Ascending aorta (tissue), 2 donors: ENCODE data around the gene MYO1C. TPM values are rescaled to one million over a fixed set of nuclear protein-coding genes. Genes with fewer than 3 reads are reported as not detected.

Experiments
- DNase-seq, 2 donors: peaks; one replicate each; pipeline ENCODE4 v3.0.0-alpha.2; 2019; ENCODE audit warnings: low spot score in 2 of 2
- H3K27ac ChIP-seq, 2 donors: fragments of 200-600 bp; sonication (generic); one replicate each; pipeline ENCODE4 v1.5.1; 2016 to 2017; ENCODE audit warnings: mild to moderate bottlenecking in 1 of 2
- H3K27me3 ChIP-seq: fragments of 200-600 bp; sonication (generic); one replicate; pipeline ENCODE4 v1.5.1; 2017
- H3K36me3 ChIP-seq, 2 donors: fragments of 200-600 bp; sonication (generic); one replicate each; pipeline ENCODE4 v1.5.1; 2016
- H3K4me1 ChIP-seq, 2 donors: fragments of 200-600 bp; sonication (generic); one replicate each; pipeline ENCODE4 v1.5.1; 2016 to 2017; ENCODE audit warnings: mild to moderate bottlenecking in 1 of 2
- H3K4me3 ChIP-seq, 2 donors: fragments of 200-600 bp; sonication (generic); one replicate each; pipeline ENCODE4 v1.5.1; 2016 to 2017; ENCODE audit warnings: mild to moderate bottlenecking in 1 of 2
- H3K9me3 ChIP-seq, 2 donors: fragments of 200-600 bp; sonication (generic); one replicate each; pipeline ENCODE4 v1.5.1; 2016
- CTCF ChIP-seq, 3 experiments: fragments of 200-600 bp in 2 of 3; fragments of 450-650 bp in 1 of 3; sonication (generic) in 2 of 3; IDR thresholded peaks; one replicate each; pipeline ENCODE4 v1.5.1; 2016 to 2019; ENCODE audit warnings: antibody characterized with exemption in 3 of 3, mild to moderate bottlenecking in 1 of 3, moderate library complexity in 1 of 3
- intact Hi-C: fragments of 100-400 bp; cut with DNase I; formaldehyde crosslinking; loops from one replicate; pipeline ENCODE4 v1.15.1; 2023
- total RNA-seq: library from RNA; depleted of rRNA; stranded (reverse); fragments of >200 nt; gene quantifications from one replicate; pipeline ENCODE4 v1.1.0, GENCODE V29; 2016

The MYO1C gene
- total RNA-seq, 1 donor from 2014 or later: 251 TPM

DNA sequence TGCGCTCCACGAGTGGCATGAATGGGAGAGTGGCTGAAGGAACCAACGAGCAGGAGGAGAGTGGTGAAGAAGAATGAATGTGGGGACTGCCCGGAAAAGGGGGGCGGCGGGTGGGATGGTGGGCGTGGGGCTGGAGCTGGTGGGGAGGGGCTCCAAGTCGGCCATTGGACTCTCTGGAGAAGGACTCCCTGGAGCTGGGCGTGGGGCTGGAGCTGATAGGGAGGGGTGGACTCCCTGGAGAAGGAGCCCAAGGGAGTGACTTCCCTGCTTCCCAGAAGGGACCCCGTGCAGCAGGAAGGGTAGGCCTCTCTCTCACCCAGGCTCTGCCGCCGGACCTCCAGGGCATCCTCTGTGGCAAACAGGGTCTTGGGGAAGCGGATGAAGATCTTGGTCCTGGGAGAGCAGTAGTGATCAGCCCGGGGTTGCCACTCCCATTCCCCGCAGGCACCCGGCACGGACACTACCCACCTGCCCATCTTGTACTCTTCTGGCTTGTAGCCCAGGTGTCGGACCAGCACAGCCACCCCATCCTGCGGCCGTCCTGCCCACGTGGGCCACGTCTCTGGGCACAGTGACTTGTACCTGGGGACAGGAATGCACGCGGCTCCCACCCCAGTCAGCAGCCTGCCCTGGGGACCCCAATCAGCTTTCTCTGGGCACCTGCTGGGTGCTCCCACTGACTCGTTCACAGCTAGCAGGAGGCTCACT is 21.6 kb downstream of the MYO1C start:
- TF ChIP-seq CTCF (IDR thresholded peaks at IDR 0.05): no peak
- no peak overlapping the region for H3K4me3 ChIP-seq
- H3K27ac ChIP-seq: no peak overlapping the region
- no peaks in the 10 kb centered on the region for H3K27me3 ChIP-seq
- no peaks in the 10 kb centered on the region for H3K9me3 ChIP-seq
- H3K36me3 ChIP-seq: peaks cover 93 to 98% of the 10 kb centered on the region in 2 donors
- intact Hi-C loops: no loop called here
- H3K4me1 ChIP-seq: no peaks in the 10 kb centered on the region
- no peak for DNase-seq

DNA sequence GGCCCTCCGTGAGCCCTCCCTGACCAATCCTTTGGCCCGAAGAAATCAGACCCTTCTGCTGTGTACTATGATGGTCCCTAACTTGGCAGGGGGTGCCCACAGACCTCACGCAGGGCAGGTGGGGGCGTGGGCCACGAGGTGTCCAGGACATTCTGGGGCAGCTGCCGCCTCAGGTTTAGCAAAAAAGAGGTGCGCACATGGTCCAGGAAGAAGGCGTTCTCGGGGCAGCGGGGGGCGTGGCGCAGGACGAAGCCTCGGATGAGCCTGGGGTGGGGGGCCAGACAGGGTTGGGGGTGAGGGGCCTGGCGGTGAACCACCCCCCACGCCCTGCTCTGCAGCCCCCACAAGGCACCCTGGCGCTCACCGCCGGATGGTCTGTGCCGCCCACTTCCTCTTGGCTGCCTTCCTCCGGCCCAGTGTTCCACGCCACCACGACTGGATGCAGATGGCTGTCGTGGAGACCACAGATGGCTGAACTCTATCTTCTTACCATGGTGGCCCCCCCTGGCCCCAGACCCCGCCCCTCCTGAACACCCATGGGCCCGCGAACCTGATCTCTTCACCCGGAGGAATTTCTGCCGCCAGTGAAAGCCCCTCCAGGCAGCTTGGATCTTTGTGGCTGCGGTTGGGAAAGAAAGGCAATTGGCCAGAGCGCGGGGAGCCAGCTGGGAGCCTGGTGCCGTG is 22.3 kb downstream of the MYO1C start:
- no peak overlapping the region for H3K27ac ChIP-seq
- no peak overlapping the region for H3K4me3 ChIP-seq
- no peaks in the 10 kb centered on the region for H3K4me1 ChIP-seq
- H3K9me3 ChIP-seq: no peaks in the 10 kb centered on the region
- H3K27me3 ChIP-seq: no peaks in the 10 kb centered on the region
- no peak for DNase-seq
- TF ChIP-seq CTCF (IDR thresholded peaks at IDR 0.05): no peak
- H3K36me3 ChIP-seq: peaks cover 89 to 98% of the 10 kb centered on the region in 2 donors
- intact Hi-C loops: no loop called here

- no peak for DNase-seq
- no peak overlapping the region for H3K4me3 ChIP-seq
- no peaks in the 10 kb centered on the region for H3K4me1 ChIP-seq
- intact Hi-C loops: no loop called here
- H3K36me3 ChIP-seq: peaks cover 86 to 96% of the 10 kb centered on the region in 2 donors
- no peak for TF ChIP-seq CTCF (IDR thresholded peaks at IDR 0.05)
- no peaks in the 10 kb centered on the region for H3K27me3 ChIP-seq
- no peak overlapping the region for H3K27ac ChIP-seq
- no peaks in the 10 kb centered on the region for H3K9me3 ChIP-seq
These were observed 23.1 kb downstream of the MYO1C start for GRCh38 chr17:1469231-1469852.

DNA sequence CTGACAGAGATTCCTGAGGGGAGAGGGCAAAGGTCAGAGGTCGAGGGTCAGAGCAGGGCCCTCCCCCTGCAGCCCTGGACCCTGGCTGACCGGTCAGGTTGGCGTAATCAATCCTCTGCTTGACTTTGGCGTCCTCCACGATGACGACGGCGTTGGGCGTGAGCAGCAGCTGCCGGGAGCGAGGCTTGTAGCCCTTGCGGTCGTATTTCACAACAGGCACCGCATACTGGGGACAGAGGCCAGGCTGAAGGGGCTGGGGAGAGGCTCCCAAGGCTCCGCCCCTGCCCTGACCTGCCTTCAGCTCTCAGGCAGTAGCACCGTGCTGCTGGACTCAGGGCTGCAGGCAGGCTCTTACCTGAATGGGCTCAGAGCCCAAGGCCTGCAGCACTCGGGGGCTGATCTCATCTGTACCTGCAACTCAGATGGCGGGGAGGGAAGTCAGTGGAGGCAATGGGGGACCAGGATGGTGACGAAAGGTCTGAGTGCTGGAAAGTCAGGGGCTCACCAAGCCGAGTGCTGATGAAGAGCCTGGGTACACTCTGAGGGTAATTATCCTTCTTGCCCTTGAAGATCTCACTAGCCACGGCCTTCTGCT is 24.5 kb downstream of the MYO1C start:
- Histone ChIP-seq H3K4me3 (no peak overlapping the region), H3K36me3 (peaks cover 74 to 91% of the 10 kb centered on the region in 2 donors), H3K27me3 (no peaks in the 10 kb centered on the region), H3K4me1 (no peaks in the 10 kb centered on the region), H3K27ac (peak overlapping the region in 1 of 2 donors; percentile 7), H3K9me3 (no peaks in the 10 kb centered on the region)
- intact Hi-C loops: no loop called here
- peak in 1 of 2 donors; percentile 72 for DNase-seq
- TF ChIP-seq CTCF (IDR thresholded peaks at IDR 0.05): no peak

DNA sequence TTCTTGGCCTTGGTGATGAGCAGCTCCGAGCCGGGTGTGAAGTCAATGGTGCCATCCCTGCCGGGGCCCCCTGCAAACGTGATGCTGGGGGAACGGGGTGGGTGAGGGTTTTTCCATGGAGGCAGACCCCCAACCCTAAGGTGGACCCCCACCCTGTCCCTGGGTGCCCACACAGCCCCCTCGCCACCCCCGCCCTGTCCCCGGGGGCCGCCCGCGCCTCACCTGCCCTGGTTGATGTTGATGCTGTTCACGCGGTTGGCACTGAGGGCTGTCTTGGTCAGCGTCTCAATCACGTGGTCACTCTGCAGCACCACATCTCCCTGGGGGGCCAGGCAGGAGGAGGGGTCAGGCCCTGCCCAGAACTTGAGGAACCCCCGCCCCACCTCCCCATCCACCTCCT is 25.2 kb downstream of the MYO1C start:
- H3K27ac ChIP-seq: no peak overlapping the region
- H3K4me3 ChIP-seq: no peak overlapping the region
- DNase-seq: no peak
- no peak for TF ChIP-seq CTCF (IDR thresholded peaks at IDR 0.05)
- no peaks in the 10 kb centered on the region for H3K4me1 ChIP-seq
- no peaks in the 10 kb centered on the region for H3K27me3 ChIP-seq
- H3K9me3 ChIP-seq: no peaks in the 10 kb centered on the region
- intact Hi-C loops: no loop called here
- peaks cover 71 to 88% of the 10 kb centered on the region in 2 donors for H3K36me3 ChIP-seq
